T-cell (primary cell): Measurements from ENCODE around the gene STARD4. TPM values are rescaled to one million over a fixed set of nuclear protein-coding genes. Genes with fewer than 3 reads are reported as not detected.
A peak's percentile ranks its signal among the peaks of the same experiment; 100 is the strongest.

Experiments used
- ATAC-seq, 4 experiments: fragments of 200-7000 bp in 3 of 4; fragments of 150-1000 bp in 1 of 4; cut with Tn5 transposase; replicated peaks in 1 of 4; 1 replicate in 3 of 4; 2 replicates in 1 of 4; pipeline ENCODE4 v1.10.0; 2021; ENCODE audit warnings: moderate library complexity in 3 of 4, mild to moderate bottlenecking in 2 of 4, moderate number of reproducible peaks in 1 of 4
- CTCF ChIA-PET, 2 donors: fragments of 300-600 bp; sonication (Branson Sonifier 250); formaldehyde crosslinking; loops; one replicate each; lab custom pipeline; 2022; ENCODE audit warnings: antibody characterized with exemption in 2 of 2; lab: Charles Lee
- POLR2A ChIA-PET, 2 donors: fragments of 300-600 bp; sonication (Branson Sonifier 250); formaldehyde crosslinking; loops; one replicate each; lab custom pipeline; 2022; ENCODE audit warnings: antibody characterized with exemption in 2 of 2; lab: Charles Lee
- DNase-seq, 35 experiments: peaks; one replicate each; pipeline versions ENCODE4 v3.0.0 to v3.0.0-alpha.2; 2013 to 2023
- H3K27ac ChIP-seq: one replicate; pipeline ENCODE4 v1.5.1; 2013; ENCODE audit warnings: low read length
- H3K27me3 ChIP-seq, 2 experiments: replicated peaks in 1 of 2; 1 replicate in 1 of 2; 2 replicates in 1 of 2; pipeline versions ENCODE4 v1.6.1 to v1.7.0; 2013; ENCODE audit warnings: low read length in 1 of 2, mixed read lengths in 1 of 2; ENCODE audit not compliant: control insufficient read depth in 2 of 2, insufficient read depth in 2 of 2; ENCODE audit errors: extremely low read depth in 1 of 2
- H3K36me3 ChIP-seq, 2 donors: 1 replicate in 1 of 2; 2 replicates in 1 of 2; pipeline versions ENCODE4 v1.6.1 to v1.7.0; 2013; ENCODE audit warnings: low read length in 1 of 2; ENCODE audit not compliant: control insufficient read depth in 2 of 2, insufficient read depth in 1 of 2; ENCODE audit errors: extremely low read depth in 1 of 2
- H3K4me1 ChIP-seq, 2 experiments: 1 replicate in 1 of 2; 2 replicates in 1 of 2; pipeline versions ENCODE4 v1.6.1 to v1.7.0; 2013; ENCODE audit warnings: low read length in 2 of 2, mixed read lengths in 1 of 2; ENCODE audit not compliant: insufficient read depth in 2 of 2, control insufficient read depth in 1 of 2; ENCODE audit errors: extremely low read depth in 1 of 2
- H3K4me3 ChIP-seq, 2 donors: 1 replicate in 1 of 2; 2 replicates in 1 of 2; pipeline versions ENCODE4 v1.5.1 to v1.7.0; 2013; ENCODE audit warnings: mild to moderate bottlenecking in 2 of 2, low read length in 1 of 2, moderate library complexity in 1 of 2; ENCODE audit not compliant: control insufficient read depth in 1 of 2; ENCODE audit errors: extremely low read depth in 1 of 2
- H3K9me3 ChIP-seq: 2 replicates; pipeline ENCODE4 v1.7.0; 2013
- H3K27ac Mint-ChIP-seq, 2 donors: one replicate each; pipeline ENCODE4 v1.8.0; 2020 to 2021; ENCODE audit warnings: mild to moderate bottlenecking in 2 of 2, mixed read lengths in 2 of 2
- H3K27me3 Mint-ChIP-seq, 2 donors: one replicate each; pipeline ENCODE4 v1.8.0; 2021 to 2022; ENCODE audit warnings: mixed read lengths in 2 of 2
- H3K36me3 Mint-ChIP-seq: one replicate; pipeline ENCODE4 v1.8.0; 2021; ENCODE audit warnings: mixed read lengths
- H3K4me1 Mint-ChIP-seq, 3 donors: one replicate each; pipeline ENCODE4 v1.8.0; 2020 to 2022; ENCODE audit warnings: mixed read lengths in 3 of 3, mild to moderate bottlenecking in 1 of 3
- H3K4me3 Mint-ChIP-seq, 3 donors: one replicate each; pipeline ENCODE4 v1.8.0; 2020 to 2022; ENCODE audit warnings: mild to moderate bottlenecking in 3 of 3, mixed read lengths in 3 of 3, moderate library complexity in 3 of 3
- H3K9me3 Mint-ChIP-seq, 3 donors: one replicate each; pipeline ENCODE4 v1.8.0; 2020 to 2022; ENCODE audit warnings: mixed read lengths in 3 of 3
- WGBS: methylation state at CpG from one replicate; pipeline ENCODE4 v1.1.5; 2013; ENCODE audit warnings: missing lambda C conversion rate; ENCODE audit not compliant: insufficient coverage; 5-methylcytosine and 5-hydroxymethylcytosine counted together
- total RNA-seq, 35 experiments: library from RNA in 6 of 35; stranded (reverse) in 6 of 35; fragments of 120-200 nt in 1 of 35; gene quantifications; one replicate each; pipeline versions ENCODE4 v1.2.1 to v1.2.4 and lab custom pipeline; 2013 to 2026

The STARD4 gene
- total RNA-seq, 5 donors from 2014 or later (not counting 1 experiment from before 2014, with no cell fraction given), result 10.2 to 16.5 (median 12.0) TPM

GRCh38 chr5:111488353-111488752, 24.0 kb downstream of the STARD4 start:
- H3K36me3 Mint-ChIP-seq, result peaks cover 45% of the 10 kb centered on the region
- DNase-seq (no peak), ATAC-seq (no peak)
- H3K4me3 ChIP-seq, result no peak overlapping the region
- no peaks in the 10 kb centered on the region for H3K9me3 ChIP-seq
- POLR2A ChIA-PET, result no interaction called here
- H3K9me3 Mint-ChIP-seq, result no peaks in the 10 kb centered on the region
- CTCF ChIA-PET, result no interaction called here
- H3K27me3 Mint-ChIP-seq, result no peaks in the 10 kb centered on the region
- H3K4me1 Mint-ChIP-seq, result peaks cover 0 to 4% (median 0%) of the 10 kb centered on the region in 3 donors
- no peaks in the 10 kb centered on the region for H3K27me3 ChIP-seq
- H3K4me3 Mint-ChIP-seq, result no peak overlapping the region
- H3K36me3 ChIP-seq, result peaks cover 11 to 20% of the 10 kb centered on the region in 2 donors
- H3K27ac Mint-ChIP-seq, result no peak overlapping the region
- H3K4me1 ChIP-seq, result no peaks in the 10 kb centered on the region
- H3K27ac ChIP-seq, result no peak overlapping the region

DNA sequence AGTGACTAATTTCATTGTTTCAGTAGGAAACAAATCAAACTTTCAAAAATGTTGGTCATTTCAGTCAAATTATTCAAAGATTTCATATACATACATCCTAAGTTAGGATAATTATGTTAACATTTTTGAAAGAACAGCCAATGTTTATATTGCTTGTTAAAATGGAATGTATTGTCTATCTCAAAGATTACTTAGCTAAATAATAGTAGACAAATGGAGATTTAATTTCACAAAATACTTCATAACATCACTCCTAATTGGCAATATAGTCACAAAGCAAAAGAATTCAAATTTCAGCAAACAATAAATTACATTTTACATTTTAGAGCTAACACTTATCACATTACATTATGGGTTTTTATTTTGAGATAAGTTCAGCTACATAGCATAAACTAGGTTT, 25.4 kb downstream of the STARD4 start:
- H3K4me3 ChIP-seq, result no peak overlapping the region
- Mint-ChIP-seq H3K4me1 (peaks cover 0 to 4% (median 0%) of the 10 kb centered on the region in 3 donors), H3K9me3 (no peaks in the 10 kb centered on the region), H3K27ac (no peak overlapping the region), H3K27me3 (no peaks in the 10 kb centered on the region), H3K4me3 (no peak overlapping the region), H3K36me3 (peaks cover 56% of the 10 kb centered on the region)
- DNase-seq (no peak), ATAC-seq (no peak)
- no peaks in the 10 kb centered on the region for H3K9me3 ChIP-seq
- ChIA-PET CTCF (no interaction called here), POLR2A (interaction anchor here in 1 of 2 donors (0.6 kb wide), 2 partner anchors 45 to 199 kb away, joined by 3 to 11 read pairs; no protein-coding TSS in a partner anchor)
- H3K4me1 ChIP-seq, result no peaks in the 10 kb centered on the region
- no peaks in the 10 kb centered on the region for H3K27me3 ChIP-seq
- no peak overlapping the region for H3K27ac ChIP-seq
- H3K36me3 ChIP-seq, result peaks cover 12 to 28% of the 10 kb centered on the region in 2 donors

GRCh38 chr5:111486055-111486454, 26.3 kb downstream of the STARD4 start:
- Mint-ChIP-seq H3K9me3 (no peaks in the 10 kb centered on the region), H3K27me3 (no peaks in the 10 kb centered on the region), H3K36me3 (peaks cover 61% of the 10 kb centered on the region), H3K27ac (peak overlapping the region in 1 of 2 donors; percentile 62), H3K4me1 (peaks cover 0 to 4% (median 0%) of the 10 kb centered on the region in 3 donors), H3K4me3 (no peak overlapping the region)
- no peak overlapping the region for H3K4me3 ChIP-seq
- H3K27ac ChIP-seq, result no peak overlapping the region
- H3K4me1 ChIP-seq, result no peaks in the 10 kb centered on the region
- ChIA-PET CTCF (no interaction called here), POLR2A (no interaction called here)
- H3K27me3 ChIP-seq, result no peaks in the 10 kb centered on the region
- DNase-seq (no peak), ATAC-seq (no peak)
- WGBS, result no CpG with 5 or more reads among the region's 2 CpGs
- H3K36me3 ChIP-seq, result peaks cover 12 to 37% of the 10 kb centered on the region in 2 donors
- H3K9me3 ChIP-seq, result no peaks in the 10 kb centered on the region

GRCh38 chr5:111480346-111480745, 32.0 kb downstream of the STARD4 start:
- no peaks in the 10 kb centered on the region for H3K4me1 Mint-ChIP-seq
- no peaks in the 10 kb centered on the region for H3K9me3 ChIP-seq
- no peaks in the 10 kb centered on the region for H3K27me3 ChIP-seq
- no peak overlapping the region for H3K27ac Mint-ChIP-seq
- CTCF ChIA-PET, result no interaction called here
- ATAC-seq, result no peak
- peaks cover 29 to 55% of the 10 kb centered on the region in 2 donors for H3K36me3 ChIP-seq
- peaks cover 62% of the 10 kb centered on the region for H3K36me3 Mint-ChIP-seq
- no peak overlapping the region for H3K27ac ChIP-seq
- no peak overlapping the region for H3K4me3 ChIP-seq
- H3K4me1 ChIP-seq, result no peaks in the 10 kb centered on the region
- 80% methylated on average over 2 of the region's 4 CpGs for WGBS
- H3K9me3 Mint-ChIP-seq, result no peaks in the 10 kb centered on the region
- H3K27me3 Mint-ChIP-seq, result no peaks in the 10 kb centered on the region
- DNase-seq, result no peak
- H3K4me3 Mint-ChIP-seq, result no peak overlapping the region
- POLR2A ChIA-PET, result no interaction called here

DNA sequence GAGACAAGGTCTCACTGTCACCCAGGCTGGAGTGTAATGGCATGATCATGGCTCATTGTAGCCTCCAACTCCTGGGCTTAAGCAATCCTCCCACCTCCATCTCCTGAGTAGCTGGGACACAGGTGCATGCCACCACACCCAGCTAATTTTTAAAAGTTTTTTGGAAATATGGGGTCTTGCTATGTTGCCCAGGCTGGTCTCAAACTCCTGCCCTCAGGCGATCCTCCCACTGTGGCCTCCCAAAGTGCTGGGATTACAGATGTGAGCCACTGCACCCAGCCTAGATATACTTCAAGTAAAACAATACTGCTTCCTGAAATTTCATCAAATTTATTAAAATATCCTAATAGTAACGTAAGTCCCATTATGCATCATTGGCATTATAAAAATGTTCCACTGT, 33.4 kb downstream of the STARD4 start:
- Mint-ChIP-seq H3K4me3 (no peak overlapping the region), H3K27me3 (no peaks in the 10 kb centered on the region), H3K27ac (no peak overlapping the region), H3K36me3 (peaks cover 59% of the 10 kb centered on the region), H3K9me3 (no peaks in the 10 kb centered on the region), H3K4me1 (no peaks in the 10 kb centered on the region)
- Histone ChIP-seq H3K36me3 (peaks cover 24 to 56% of the 10 kb centered on the region in 2 donors), H3K27ac (no peak overlapping the region), H3K9me3 (no peaks in the 10 kb centered on the region), H3K4me1 (no peaks in the 10 kb centered on the region), H3K4me3 (no peak overlapping the region), H3K27me3 (no peaks in the 10 kb centered on the region)
- DNase-seq, result no peak
- ChIA-PET CTCF (no interaction called here), POLR2A (interaction anchor here in 1 of 2 donors (0.5 kb wide), 1 partner anchor 12 kb away, joined by 6 read pairs; no protein-coding TSS in a partner anchor)
- ATAC-seq, result no peak
- no CpG with 5 or more reads among the region's 2 CpGs for WGBS

DNA sequence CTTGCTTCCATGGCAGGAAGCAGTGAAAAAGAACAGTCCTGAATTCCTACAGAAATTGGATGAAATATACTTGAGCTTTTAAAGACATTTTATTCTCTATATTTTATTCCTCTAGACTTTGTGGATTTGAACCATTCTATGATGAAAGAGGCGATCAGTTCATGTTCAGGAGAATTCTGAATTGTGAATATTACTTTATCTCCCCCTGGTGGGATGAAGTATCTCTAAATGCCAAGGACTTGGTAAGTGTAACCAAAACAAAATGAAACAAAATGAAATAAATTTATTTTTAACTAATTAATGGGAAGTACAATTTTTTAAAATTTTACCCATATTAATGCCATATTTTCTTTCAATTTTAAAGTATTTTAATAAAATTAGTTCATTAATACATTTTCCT, 34.1 kb downstream of the STARD4 start:
- CTCF ChIA-PET, result interaction anchor here in 1 of 2 donors (0.9 to 1.2 kb wide), 3 partner anchors 31 to 323 kb away, joined by 3 to 5 read pairs (median 3); no protein-coding TSS in a partner anchor
- no peaks in the 10 kb centered on the region for H3K4me1 Mint-ChIP-seq
- H3K27me3 Mint-ChIP-seq, result no peaks in the 10 kb centered on the region

More for the DNA sequence above, 34.1 kb downstream of the STARD4 start:
- DNase-seq (no peak), ATAC-seq (no peak)
- Histone ChIP-seq H3K9me3 (no peaks in the 10 kb centered on the region), H3K4me1 (no peaks in the 10 kb centered on the region), H3K36me3 (peaks cover 18 to 52% of the 10 kb centered on the region in 2 donors), H3K27ac (no peak overlapping the region), H3K4me3 (no peak overlapping the region), H3K27me3 (no peaks in the 10 kb centered on the region)
- POLR2A ChIA-PET, result no interaction called here
- H3K4me3 Mint-ChIP-seq, result no peak overlapping the region
- WGBS, result no CpG with 5 or more reads among the region's 1 CpG
- no peak overlapping the region for H3K27ac Mint-ChIP-seq
- H3K9me3 Mint-ChIP-seq, result no peaks in the 10 kb centered on the region
- H3K36me3 Mint-ChIP-seq, result peaks cover 53% of the 10 kb centered on the region
